HepG2 (cell line): ENCODE measurements around the gene HTRA2. TPM values are rescaled to one million over a fixed set of nuclear protein-coding genes. Genes with fewer than 3 reads are reported as not detected.

ENCODE experiments used
- ELF4 ChIP-seq: sonication (generic); formaldehyde crosslinking; IDR thresholded peaks from 2 replicates; pipeline ENCODE4 v1.5.0; 2020; ENCODE audit warnings: missing genetic modification reagents, mild to moderate bottlenecking, moderate library complexity, borderline replicate concordance
- GMEB1 ChIP-seq: sonication (generic); formaldehyde crosslinking; IDR thresholded peaks from 2 replicates; pipeline ENCODE4 v1.5.1; 2020; ENCODE audit warnings: missing genetic modification reagents, mild to moderate bottlenecking, borderline replicate concordance
- HDAC6 ChIP-seq: fragments of 200-600 bp; sonication (generic); IDR thresholded peaks from 2 replicates; pipeline ENCODE4 v1.7.0; 2017; ENCODE audit warnings: mild to moderate bottlenecking, antibody characterized with exemption, low read length, low read depth
- HHEX ChIP-seq: IDR thresholded peaks from 2 replicates; pipeline ENCODE4 v1.6.1; 2016; ENCODE audit warnings: control low read depth
- HNRNPK ChIP-seq: fragments of 200-400 bp; formaldehyde crosslinking; IDR thresholded peaks from 2 replicates; pipeline ENCODE4 v1.6.1; 2018; ENCODE audit warnings: low read length, low read depth, moderate library complexity, mild to moderate bottlenecking; ENCODE audit not compliant: poor library complexity, severe bottlenecking
- HOXA3 ChIP-seq: sonication (generic); formaldehyde crosslinking; IDR thresholded peaks from 2 replicates; pipeline ENCODE4 v1.5.0; 2020; ENCODE audit warnings: missing genetic modification reagents
- HOXA9 ChIP-seq: sonication (generic); formaldehyde crosslinking; IDR thresholded peaks from 2 replicates; pipeline ENCODE4 v1.8.1; 2022; ENCODE audit warnings: missing genetic modification reagents, mild to moderate bottlenecking, moderate library complexity, borderline replicate concordance
- MBD4 ChIP-seq: IDR thresholded peaks from 2 replicates; pipeline ENCODE4 v1.6.1; 2012; ENCODE audit warnings: low read length, inconsistent platforms, borderline replicate concordance
- MLLT10 ChIP-seq: sonication (generic); formaldehyde crosslinking; IDR thresholded peaks from 2 replicates; pipeline ENCODE4 v1.4.0; 2020; ENCODE audit warnings: missing genetic modification reagents
- NCOA1 ChIP-seq: sonication (generic); formaldehyde crosslinking; IDR thresholded peaks from 2 replicates; pipeline ENCODE4 v1.9.0; 2021; ENCODE audit warnings: missing genetic modification reagents
- NFRKB ChIP-seq: fragments of 450-650 bp; IDR thresholded peaks from 2 replicates; pipeline ENCODE4 v1.6.1; 2017
- NR2F2 ChIP-seq: IDR thresholded peaks from 2 replicates; pipeline ENCODE4 v1.6.1; 2012; ENCODE audit warnings: low read depth, inconsistent platforms, borderline replicate concordance
- POLR2AphosphoS2 ChIP-seq: IDR thresholded peaks from 2 replicates; pipeline ENCODE4 v1.6.1; 2011; ENCODE audit warnings: low read depth, low read length, improper control_type of control experiment
- ZBTB38 ChIP-seq: sonication (generic); formaldehyde crosslinking; IDR thresholded peaks from 2 replicates; pipeline ENCODE4 v1.5.1; 2020; ENCODE audit warnings: mild to moderate bottlenecking, missing genetic modification reagents
- ZFP36 ChIP-seq: fragments of 150-350 bp; IDR thresholded peaks from 2 replicates; pipeline ENCODE4 v1.6.1; 2018; ENCODE audit warnings: borderline replicate concordance, low read length, low read depth; ENCODE audit not compliant: partially characterized antibody
- ZNF337 ChIP-seq: sonication (generic); formaldehyde crosslinking; IDR thresholded peaks from 2 replicates; pipeline ENCODE4 v1.5.1; 2020; ENCODE audit warnings: missing genetic modification reagents, low read depth, mild to moderate bottlenecking, borderline replicate concordance
- ZNF451 ChIP-seq: sonication (generic); formaldehyde crosslinking; IDR thresholded peaks from 2 replicates; pipeline ENCODE4 v1.5.0; 2020; ENCODE audit warnings: mild to moderate bottlenecking, missing genetic modification reagents
- ZNF644 ChIP-seq: IDR thresholded peaks from 2 replicates; pipeline ENCODE4 v1.6.1; 2016; ENCODE audit warnings: low read depth
- ZNF7 ChIP-seq: IDR thresholded peaks from 2 replicates; pipeline ENCODE4 v1.6.1; 2016; ENCODE audit warnings: missing biosample characterization, missing genetic modification reagents
- ZNF780A ChIP-seq: sonication (generic); formaldehyde crosslinking; IDR thresholded peaks from 2 replicates; pipeline ENCODE4 v1.8.0; 2022; ENCODE audit warnings: mild to moderate bottlenecking, missing genetic modification reagents, moderate library complexity
- polyA plus RNA-seq, 8 experiments: library from polyadenylated mRNA; depleted of rRNA in 3 of 8; stranded (reverse) in 7 of 8; unstranded in 1 of 8; fragments of >200 nt; fragmentation: Illumina TruSeq in 4 of 8; extraction: Trizol in 4 of 8; gene quantifications; 2 replicates each; pipeline versions ENCODE4 v1.2.1 to v1.2.3, GENCODE V29; 2011 to 2016; ENCODE audit warnings: low read depth in 4 of 8, missing spikeins in 1 of 8, mixed read lengths in 1 of 8; ENCODE audit not compliant: insufficient read depth in 1 of 8
- total RNA-seq, 5 experiments: library from RNA; depleted of rRNA; stranded (reverse); fragments of >200 nt; fragmentation: Illumina TruSeq; extraction: Trizol; gene quantifications; 2 replicates each; pipeline ENCODE4 v1.2.3, GENCODE V29; 2016; ENCODE audit warnings: low read depth in 1 of 5
- TF ChIP-seq, protein P1 (sequence below): sonication (generic); formaldehyde crosslinking; IDR thresholded peaks from 2 replicates; pipeline ENCODE4 v1.4.0; 2020; ENCODE audit warnings: missing genetic modification reagents
- TF ChIP-seq, protein P2 (sequence below): sonication (generic); formaldehyde crosslinking; IDR thresholded peaks from 2 replicates; pipeline ENCODE4 v1.5.1; 2020; ENCODE audit warnings: mild to moderate bottlenecking, missing genetic modification reagents, moderate library complexity

HTRA2 gene
- total and polyA plus RNA-seq, 2 of the 13 experiments (the other 11 are each of a cell fraction or from before 2014, with no cell fraction given) = 47.7 to 50.3 TPM

DNA sequence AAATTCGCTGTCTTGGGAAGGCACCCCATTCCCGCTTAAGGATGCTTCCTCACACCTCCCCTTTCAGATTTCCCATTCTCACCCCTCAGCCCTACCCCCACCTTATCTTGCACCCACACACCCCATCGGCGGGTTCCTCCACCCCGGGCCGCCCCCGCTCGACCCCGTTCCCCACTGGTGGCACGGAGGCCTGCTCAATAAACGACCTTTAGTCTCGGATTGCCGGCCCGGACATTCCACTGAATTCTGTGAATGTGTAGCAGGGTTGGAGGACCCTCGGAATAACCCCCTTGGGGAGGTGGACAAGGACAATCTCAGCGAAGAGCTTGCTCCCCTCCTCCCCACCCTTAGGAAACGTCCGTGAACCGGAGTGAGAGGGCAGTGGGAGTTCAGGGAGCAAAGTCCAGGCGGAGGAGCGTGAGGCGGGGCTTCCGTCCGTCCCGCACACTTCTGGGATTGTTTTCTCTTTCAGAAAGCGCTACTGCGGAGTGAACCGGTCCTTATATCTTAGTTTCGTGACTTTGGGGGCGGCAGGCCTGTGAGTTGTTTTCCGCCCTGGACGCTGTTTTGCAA lies 27.5 kb upstream of the HTRA2 start (continued):
- TF ChIP-seq, protein P1, sequence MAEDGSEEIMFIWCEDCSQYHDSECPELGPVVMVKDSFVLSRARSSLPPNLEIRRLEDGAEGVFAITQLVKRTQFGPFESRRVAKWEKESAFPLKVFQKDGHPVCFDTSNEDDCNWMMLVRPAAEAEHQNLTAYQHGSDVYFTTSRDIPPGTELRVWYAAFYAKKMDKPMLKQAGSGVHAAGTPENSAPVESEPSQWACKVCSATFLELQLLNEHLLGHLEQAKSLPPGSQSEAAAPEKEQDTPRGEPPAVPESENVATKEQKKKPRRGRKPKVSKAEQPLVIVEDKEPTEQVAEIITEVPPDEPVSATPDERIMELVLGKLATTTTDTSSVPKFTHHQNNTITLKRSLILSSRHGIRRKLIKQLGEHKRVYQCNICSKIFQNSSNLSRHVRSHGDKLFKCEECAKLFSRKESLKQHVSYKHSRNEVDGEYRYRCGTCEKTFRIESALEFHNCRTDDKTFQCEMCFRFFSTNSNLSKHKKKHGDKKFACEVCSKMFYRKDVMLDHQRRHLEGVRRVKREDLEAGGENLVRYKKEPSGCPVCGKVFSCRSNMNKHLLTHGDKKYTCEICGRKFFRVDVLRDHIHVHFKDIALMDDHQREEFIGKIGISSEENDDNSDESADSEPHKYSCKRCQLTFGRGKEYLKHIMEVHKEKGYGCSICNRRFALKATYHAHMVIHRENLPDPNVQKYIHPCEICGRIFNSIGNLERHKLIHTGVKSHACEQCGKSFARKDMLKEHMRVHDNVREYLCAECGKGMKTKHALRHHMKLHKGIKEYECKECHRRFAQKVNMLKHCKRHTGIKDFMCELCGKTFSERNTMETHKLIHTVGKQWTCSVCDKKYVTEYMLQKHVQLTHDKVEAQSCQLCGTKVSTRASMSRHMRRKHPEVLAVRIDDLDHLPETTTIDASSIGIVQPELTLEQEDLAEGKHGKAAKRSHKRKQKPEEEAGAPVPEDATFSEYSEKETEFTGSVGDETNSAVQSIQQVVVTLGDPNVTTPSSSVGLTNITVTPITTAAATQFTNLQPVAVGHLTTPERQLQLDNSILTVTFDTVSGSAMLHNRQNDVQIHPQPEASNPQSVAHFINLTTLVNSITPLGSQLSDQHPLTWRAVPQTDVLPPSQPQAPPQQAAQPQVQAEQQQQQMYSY (CRISPR knock-in tag) = 0 out of 2 replicates have a peak, but pooled peaks have one; percentile 22
- no peak; the same call in 1 of the 2 replicates for TF ChIP-seq NCOA1 (CRISPR knock-in tag)
- TF ChIP-seq NFRKB = no peak
- TF ChIP-seq ELF4 (CRISPR knock-in tag) = no peak; the same call in 1 of the 2 replicates
- no peak for TF ChIP-seq HHEX
- TF ChIP-seq ZNF644 = no peak
- TF ChIP-seq ZNF337 (CRISPR knock-in tag) = no peak
- TF ChIP-seq, protein P2, sequence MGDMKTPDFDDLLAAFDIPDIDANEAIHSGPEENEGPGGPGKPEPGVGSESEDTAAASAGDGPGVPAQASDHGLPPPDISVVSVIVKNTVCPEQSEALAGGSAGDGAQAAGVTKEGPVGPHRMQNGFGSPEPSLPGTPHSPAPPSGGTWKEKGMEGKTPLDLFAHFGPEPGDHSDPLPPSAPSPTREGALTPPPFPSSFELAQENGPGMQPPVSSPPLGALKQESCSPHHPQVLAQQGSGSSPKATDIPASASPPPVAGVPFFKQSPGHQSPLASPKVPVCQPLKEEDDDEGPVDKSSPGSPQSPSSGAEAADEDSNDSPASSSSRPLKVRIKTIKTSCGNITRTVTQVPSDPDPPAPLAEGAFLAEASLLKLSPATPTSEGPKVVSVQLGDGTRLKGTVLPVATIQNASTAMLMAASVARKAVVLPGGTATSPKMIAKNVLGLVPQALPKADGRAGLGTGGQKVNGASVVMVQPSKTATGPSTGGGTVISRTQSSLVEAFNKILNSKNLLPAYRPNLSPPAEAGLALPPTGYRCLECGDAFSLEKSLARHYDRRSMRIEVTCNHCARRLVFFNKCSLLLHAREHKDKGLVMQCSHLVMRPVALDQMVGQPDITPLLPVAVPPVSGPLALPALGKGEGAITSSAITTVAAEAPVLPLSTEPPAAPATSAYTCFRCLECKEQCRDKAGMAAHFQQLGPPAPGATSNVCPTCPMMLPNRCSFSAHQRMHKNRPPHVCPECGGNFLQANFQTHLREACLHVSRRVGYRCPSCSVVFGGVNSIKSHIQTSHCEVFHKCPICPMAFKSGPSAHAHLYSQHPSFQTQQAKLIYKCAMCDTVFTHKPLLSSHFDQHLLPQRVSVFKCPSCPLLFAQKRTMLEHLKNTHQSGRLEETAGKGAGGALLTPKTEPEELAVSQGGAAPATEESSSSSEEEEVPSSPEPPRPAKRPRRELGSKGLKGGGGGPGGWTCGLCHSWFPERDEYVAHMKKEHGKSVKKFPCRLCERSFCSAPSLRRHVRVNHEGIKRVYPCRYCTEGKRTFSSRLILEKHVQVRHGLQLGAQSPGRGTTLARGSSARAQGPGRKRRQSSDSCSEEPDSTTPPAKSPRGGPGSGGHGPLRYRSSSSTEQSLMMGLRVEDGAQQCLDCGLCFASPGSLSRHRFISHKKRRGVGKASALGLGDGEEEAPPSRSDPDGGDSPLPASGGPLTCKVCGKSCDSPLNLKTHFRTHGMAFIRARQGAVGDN = no peak
- no peak for TF ChIP-seq ZNF451
- TF ChIP-seq MLLT10 (CRISPR knock-in tag) = no peak
- TF ChIP-seq ZFP36 = no peak
- peak; percentile 73; the same call in 1 of the 2 replicates for TF ChIP-seq HOXA3 (CRISPR knock-in tag)
- no peak for TF ChIP-seq POLR2AphosphoS2
- peak; percentile 11; the same call in 1 of the 2 replicates for TF ChIP-seq ZNF7 (CRISPR knock-in tag)
- peak; percentile 75 for TF ChIP-seq HNRNPK
- no peak for TF ChIP-seq ZBTB38 (CRISPR knock-in tag)
- no peak for TF ChIP-seq MBD4
- TF ChIP-seq GMEB1 = no peak
- TF ChIP-seq ZNF780A = peak; percentile 70; the same call in 1 of the 2 replicates
- no peak for TF ChIP-seq NR2F2
- no peak for TF ChIP-seq HDAC6
- peak; percentile 76; the same call in 1 of the 2 replicates for TF ChIP-seq HOXA9 (CRISPR knock-in tag)
